GM19395 (cell line): ENCODE measurements around the gene CERK.
"Not testable (repeated sequence)": the region's sequence is repeated elsewhere in the genome, so short reads cannot be mapped to it uniquely, and the experiment has no call there.

Experiments
- ATAC-seq: cut with Tn5 transposase; IDR thresholded peaks from one replicate; pipeline ENCODE4 v1.9.1; 2021; ENCODE audit warnings: mild to moderate bottlenecking, moderate library complexity; ENCODE audit not compliant: unreplicated experiment

CERK gene, protein sequence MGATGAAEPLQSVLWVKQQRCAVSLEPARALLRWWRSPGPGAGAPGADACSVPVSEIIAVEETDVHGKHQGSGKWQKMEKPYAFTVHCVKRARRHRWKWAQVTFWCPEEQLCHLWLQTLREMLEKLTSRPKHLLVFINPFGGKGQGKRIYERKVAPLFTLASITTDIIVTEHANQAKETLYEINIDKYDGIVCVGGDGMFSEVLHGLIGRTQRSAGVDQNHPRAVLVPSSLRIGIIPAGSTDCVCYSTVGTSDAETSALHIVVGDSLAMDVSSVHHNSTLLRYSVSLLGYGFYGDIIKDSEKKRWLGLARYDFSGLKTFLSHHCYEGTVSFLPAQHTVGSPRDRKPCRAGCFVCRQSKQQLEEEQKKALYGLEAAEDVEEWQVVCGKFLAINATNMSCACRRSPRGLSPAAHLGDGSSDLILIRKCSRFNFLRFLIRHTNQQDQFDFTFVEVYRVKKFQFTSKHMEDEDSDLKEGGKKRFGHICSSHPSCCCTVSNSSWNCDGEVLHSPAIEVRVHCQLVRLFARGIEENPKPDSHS

GRCh38 chr22:46737976-46738646, at the start of gene CERK:
Gene CERK, minus strand, starts transcription at chr22:46738252. Its CDS starts 104 bp downstream, at chr22:46738148.
- ATAC-seq: no peak

DNA sequence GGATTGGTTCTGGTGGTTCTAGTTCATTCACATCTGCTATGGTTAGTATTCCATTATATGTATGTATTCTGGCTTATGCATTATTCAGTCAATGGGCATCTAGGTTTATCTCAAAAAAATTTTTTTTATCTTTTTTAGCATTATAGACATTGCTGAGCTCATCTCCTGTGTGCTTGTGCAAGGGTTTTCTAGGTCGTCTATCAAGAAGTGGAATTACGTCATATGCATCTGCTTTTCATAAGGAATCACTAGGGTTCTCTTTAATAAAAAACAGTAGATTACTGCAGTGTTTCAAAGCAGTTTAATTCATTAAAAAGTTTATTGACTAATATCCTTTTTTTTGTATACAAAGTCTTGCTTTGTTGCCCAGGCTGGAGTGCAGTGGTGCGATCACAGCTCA, 45.7 kb upstream of the CERK start:
- ATAC-seq: no peak

DNA sequence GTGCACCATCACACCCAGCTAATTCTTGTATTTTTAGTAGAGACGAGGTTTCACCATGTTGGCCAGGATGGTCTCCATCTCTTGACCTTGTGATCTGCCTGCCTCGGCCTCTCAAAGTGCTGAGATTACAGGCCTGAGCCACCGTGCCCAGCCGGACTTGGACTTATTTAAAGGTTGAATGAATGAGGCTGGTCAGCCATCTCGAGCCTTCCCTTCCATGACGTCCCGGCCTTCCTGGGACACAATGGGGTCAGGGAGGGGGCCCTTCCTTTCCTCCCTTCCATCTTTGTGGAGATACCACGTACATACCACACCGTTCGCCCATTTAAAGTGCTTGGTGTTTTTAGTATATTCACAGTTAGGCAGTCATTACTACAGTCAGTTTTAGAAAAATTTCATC, 44.1 kb upstream of the CERK start:
- ATAC-seq: not testable (repeated sequence)

DNA sequence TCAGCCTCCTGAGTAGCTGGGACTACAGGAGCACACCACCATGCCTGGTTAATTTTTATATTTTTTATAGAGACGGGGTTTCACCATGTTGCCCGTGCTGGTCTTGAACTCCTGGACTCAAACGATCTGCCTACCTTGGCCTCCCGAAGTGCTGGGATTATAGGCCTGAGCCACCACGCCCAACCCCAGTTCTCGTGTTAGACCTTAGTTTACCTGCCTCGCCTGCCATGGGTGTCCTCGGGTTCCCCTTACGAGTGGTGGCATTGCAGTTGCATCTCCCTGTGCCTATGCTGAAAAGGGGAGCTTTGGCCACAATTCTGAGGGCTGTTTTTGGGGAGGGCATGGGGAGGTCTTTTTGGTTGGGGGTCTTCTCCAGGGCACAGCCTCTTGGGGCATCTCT, 43.2 kb upstream of the CERK start:
- ATAC-seq: no peak

- no peak for ATAC-seq
These were observed 42.4 kb upstream of the CERK start for GRCh38 chr22:46780453-46780852.

DNA sequence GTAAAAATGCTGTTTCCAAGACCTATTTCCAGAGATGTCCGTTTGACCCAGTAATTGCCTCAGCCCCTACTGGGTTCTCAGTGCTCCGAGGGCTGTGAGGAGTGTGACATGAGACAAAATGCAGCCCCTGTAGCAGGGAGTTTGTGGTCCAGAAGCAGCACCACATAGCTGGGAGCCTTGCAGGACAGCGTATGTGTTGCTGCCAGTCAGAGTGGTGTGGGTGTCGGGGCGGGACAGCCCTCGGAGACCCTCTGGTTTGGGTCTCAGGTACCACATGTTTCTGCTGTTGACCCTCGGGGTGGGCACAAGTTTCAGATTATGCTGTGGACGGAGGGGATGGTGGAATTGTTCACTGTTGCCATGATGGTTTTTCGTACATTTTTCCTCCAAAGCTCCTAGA, 41.6 kb upstream of the CERK start:
- ATAC-seq: no peak

- ATAC-seq: no peak
These were observed 41.0 kb upstream of the CERK start for GRCh38 chr22:46779023-46779422.

- no peak for ATAC-seq
These were observed 39.5 kb upstream of the CERK start for GRCh38 chr22:46777609-46777970.

GRCh38 chr22:46776876-46777608, 39.0 kb upstream of the CERK start:
- no peak for ATAC-seq

GRCh38 chr22:46775850-46776826, 38.1 kb upstream of the CERK start:
- no peak for ATAC-seq

DNA sequence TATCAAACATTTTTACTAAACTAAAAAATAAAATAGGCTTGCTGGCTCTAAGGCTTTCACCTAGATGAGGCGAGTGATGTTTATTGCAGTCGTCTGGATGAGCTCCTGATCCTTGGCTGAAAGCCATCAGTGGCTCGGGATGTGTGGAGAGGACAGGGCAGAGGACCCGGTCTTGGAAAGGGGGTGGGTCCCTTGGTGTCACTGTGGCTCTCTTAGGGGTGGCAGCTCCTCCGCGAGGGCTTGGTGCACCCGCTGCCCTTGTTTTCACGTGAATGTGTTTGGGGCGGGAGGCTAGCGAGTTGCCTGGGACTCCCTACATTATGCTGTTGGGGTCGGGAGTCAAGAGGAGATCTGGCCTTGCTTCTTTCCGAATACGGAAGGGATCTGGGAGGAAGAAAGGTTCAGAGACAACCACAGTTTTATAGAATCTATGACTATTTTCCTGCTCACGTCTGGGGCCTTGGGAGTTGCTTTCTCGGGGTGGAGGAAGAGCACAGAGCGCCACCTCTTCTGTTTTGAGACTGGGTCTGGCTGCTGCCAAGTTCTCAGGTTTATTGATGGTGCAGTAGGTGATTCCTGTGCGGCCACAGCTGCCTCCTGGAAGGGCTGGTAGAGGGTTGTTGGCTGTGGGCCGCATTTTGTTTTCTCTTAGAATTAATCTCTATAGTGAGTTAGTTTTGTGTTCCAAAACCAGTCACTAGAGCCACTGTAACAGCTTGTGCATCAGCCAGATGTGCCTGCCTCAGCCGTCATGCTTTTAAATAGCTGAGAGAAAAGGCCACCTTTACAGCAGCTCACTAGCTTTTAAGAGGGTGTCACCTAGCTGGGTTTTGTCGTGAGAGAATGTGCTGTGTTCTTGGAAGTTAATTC, 37.2 kb upstream of the CERK start:
- no peak for ATAC-seq

- ATAC-seq: peak; percentile 42
These were observed 36.4 kb upstream of the CERK start for GRCh38 chr22:46774253-46774979.

GRCh38 chr22:46773076-46773475, 35.0 kb upstream of the CERK start:
- no peak for ATAC-seq

DNA sequence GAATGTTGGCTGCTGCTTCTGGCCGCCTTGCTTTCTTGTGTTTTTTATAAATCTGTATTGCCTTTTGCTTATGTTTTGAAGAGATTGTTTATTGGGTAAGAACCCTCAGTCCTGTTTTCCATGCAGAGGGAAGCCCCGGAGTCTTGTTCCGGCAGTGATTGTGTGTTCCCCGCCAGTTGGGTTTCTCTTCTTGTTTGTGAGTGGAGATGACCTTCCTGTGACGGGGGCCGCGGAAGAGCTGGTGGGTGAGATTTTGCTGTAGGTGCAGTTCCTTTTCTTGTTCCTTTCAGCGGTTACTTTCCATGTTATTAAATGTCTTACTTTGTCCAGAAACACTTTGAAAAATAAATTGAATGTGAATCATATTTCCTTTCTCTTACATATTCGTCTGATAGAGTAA, 32.7 kb upstream of the CERK start:
- ATAC-seq: no peak

- ATAC-seq: no peak
These were observed 32.1 kb upstream of the CERK start for GRCh38 chr22:46770151-46770641.

GRCh38 chr22:46769706-46770105, 31.7 kb upstream of the CERK start:
- no peak for ATAC-seq

GRCh38 chr22:46769191-46769675, 31.2 kb upstream of the CERK start:
- no peak for ATAC-seq

DNA sequence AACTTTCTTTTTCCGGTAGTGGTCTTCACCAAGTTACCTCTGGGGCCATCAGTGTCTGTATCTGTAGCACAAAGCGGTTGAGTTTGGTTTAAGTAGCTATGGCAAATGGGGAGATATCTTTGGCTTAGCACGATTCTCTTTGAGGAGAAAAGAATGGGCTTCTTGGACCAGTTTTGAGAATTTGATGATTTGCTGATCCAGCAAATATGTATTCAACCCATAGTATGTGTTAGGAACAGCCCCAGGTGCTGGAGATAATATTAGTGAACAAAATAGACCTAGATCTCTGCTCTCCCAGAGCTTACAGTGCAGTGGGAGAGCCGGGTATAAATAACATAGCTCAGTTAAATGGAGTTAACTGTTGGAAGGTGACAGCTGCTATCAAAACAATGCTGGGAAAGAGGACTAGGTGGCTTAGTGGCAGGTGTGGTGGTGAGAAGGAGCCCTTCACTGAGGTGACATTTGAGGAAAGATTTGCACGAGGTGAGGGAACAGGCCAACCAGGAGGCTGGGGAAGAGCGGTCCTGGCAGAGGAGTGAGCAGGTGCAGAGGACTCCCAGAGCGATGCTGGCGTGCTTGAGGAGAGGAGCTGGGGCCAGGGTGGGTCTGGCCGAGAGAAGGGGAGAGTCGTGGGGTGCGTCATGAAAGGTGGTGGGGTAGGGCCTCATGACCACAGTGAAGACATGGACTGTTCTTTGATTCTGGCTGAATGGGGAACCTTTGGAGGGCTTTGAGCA, 29.4 kb upstream of the CERK start:
- no peak for ATAC-seq
